OCI-LY1 (cell line): ENCODE results near the gene MYADML2.

Source experiments
- H2AFZ ChIP-seq: fragments of 200-600 bp; sonication (generic), shearing (Covaris generic); 2 replicates; pipeline ENCODE4 v1.6.0; 2014; ENCODE audit warnings: antibody characterized with exemption, mild to moderate bottlenecking, low read length
- H3F3A ChIP-seq: fragments of 200-600 bp; sonication (generic), shearing (Covaris generic); 2 replicates; pipeline ENCODE4 v1.6.0; 2014; ENCODE audit warnings: mild to moderate bottlenecking, antibody characterized with exemption, low read length, moderate library complexity; ENCODE audit not compliant: insufficient read depth
- H3K27ac ChIP-seq: fragments of 200-600 bp; sonication (generic); 2 replicates; pipeline ENCODE4 v1.5.1; 2014; ENCODE audit warnings: low read length, mixed run types, mild to moderate bottlenecking, low read depth; ENCODE audit not compliant: poor library complexity, severe bottlenecking
- H3K27me3 ChIP-seq: fragments of 200-600 bp; sonication (generic); 2 replicates; pipeline ENCODE4 v1.6.0; 2014; ENCODE audit warnings: antibody characterized with exemption, mild to moderate bottlenecking, low read length, moderate library complexity; ENCODE audit not compliant: insufficient read depth
- H3K36me3 ChIP-seq: fragments of 200-600 bp; sonication (generic); 2 replicates; pipeline ENCODE4 v1.6.1; 2014; ENCODE audit warnings: mild to moderate bottlenecking, antibody characterized with exemption, low read length, moderate library complexity, mixed read lengths; ENCODE audit not compliant: insufficient read depth
- H3K4me1 ChIP-seq: fragments of 200-600 bp; sonication (generic); 2 replicates; pipeline ENCODE4 v1.5.1; 2014; ENCODE audit warnings: mild to moderate bottlenecking, low read length, moderate library complexity; ENCODE audit not compliant: insufficient read depth, severe bottlenecking
- H3K4me2 ChIP-seq: fragments of 200-600 bp; sonication (generic), shearing (Covaris generic); 2 replicates; pipeline ENCODE4 v1.6.1; 2014; ENCODE audit warnings: low read length
- H3K4me3 ChIP-seq: fragments of 200-600 bp; sonication (generic); 2 replicates; pipeline ENCODE4 v1.5.1; 2014; ENCODE audit warnings: low read length, low read depth, mild to moderate bottlenecking, mixed read lengths; ENCODE audit not compliant: poor library complexity, severe bottlenecking
- H3K79me2 ChIP-seq: fragments of 200-600 bp; shearing (Covaris generic); 2 replicates; pipeline ENCODE4 v1.6.1; 2016; ENCODE audit warnings: mixed run types, low read length, mixed read lengths; ENCODE audit not compliant: insufficient read depth
- H3K9ac ChIP-seq: fragments of 200-600 bp; sonication (generic), shearing (Covaris generic); 2 replicates; pipeline ENCODE4 v1.6.1; 2014; ENCODE audit warnings: mild to moderate bottlenecking, low read length, mixed read lengths
- H3K9me2 ChIP-seq: fragments of 200-600 bp; sonication (generic), shearing (Covaris generic); 2 replicates; pipeline ENCODE4 v1.6.1; 2014; ENCODE audit warnings: low read depth, mild to moderate bottlenecking, low read length, mixed read lengths
- H3K9me3 ChIP-seq: fragments of 200-600 bp; shearing (Covaris generic); 2 replicates; pipeline ENCODE4 v1.6.1; 2014; ENCODE audit warnings: low read length, mixed read lengths
- H4K20me1 ChIP-seq: fragments of 200-600 bp; sonication (generic), shearing (Covaris generic); 2 replicates; pipeline ENCODE4 v1.6.0; 2016; ENCODE audit warnings: mild to moderate bottlenecking, low read length; ENCODE audit not compliant: insufficient read depth
- CTCF ChIP-seq: fragments of 200-600 bp; sonication (generic), shearing (Covaris generic); IDR thresholded peaks from 2 replicates; pipeline ENCODE4 v1.5.1; 2017; ENCODE audit warnings: mild to moderate bottlenecking, antibody characterized with exemption, low read length, moderate library complexity, mixed read lengths
- EZH2 ChIP-seq: fragments of 200-600 bp; sonication (generic), shearing (Covaris generic); IDR thresholded peaks from 2 replicates; pipeline ENCODE4 v1.8.0; 2017; ENCODE audit warnings: borderline replicate concordance, mixed run types, mild to moderate bottlenecking, antibody characterized with exemption, low read length, moderate library complexity, mixed read lengths

MYADML2 gene

GRCh38 chr17:81940538-81941483, 6.2 kb downstream of the MYADML2 start:
- no peak overlapping the region for H3K4me2 ChIP-seq
- H3K9me2 ChIP-seq = no peaks in the 10 kb centered on the region
- no peaks in the 10 kb centered on the region for H3K9me3 ChIP-seq
- no peak overlapping the region for H2AFZ ChIP-seq
- no peak overlapping the region for H3K27ac ChIP-seq
- peaks cover 18% of the 10 kb centered on the region for H3K4me1 ChIP-seq
- no peaks in the 10 kb centered on the region for H3F3A ChIP-seq
- no peaks in the 10 kb centered on the region for H3K36me3 ChIP-seq
- H4K20me1 ChIP-seq = no peaks in the 10 kb centered on the region
- H3K79me2 ChIP-seq = no peaks in the 10 kb centered on the region
- H3K4me3 ChIP-seq = no peak overlapping the region
- 0 out of 2 replicates have a peak, but pooled peaks cover 7% of the 10 kb centered on the region for H3K27me3 ChIP-seq
- no peak overlapping the region for H3K9ac ChIP-seq
- TF ChIP-seq EZH2 (no peak), CTCF (no peak)

GRCh38 chr17:81939881-81940385, 7.1 kb downstream of the MYADML2 start:
- H3K9ac ChIP-seq = no peak overlapping the region
- H3K79me2 ChIP-seq = no peaks in the 10 kb centered on the region
- no peak overlapping the region for H3K4me3 ChIP-seq
- no peaks in the 10 kb centered on the region for H4K20me1 ChIP-seq
- H3K27ac ChIP-seq = no peak overlapping the region
- H3K27me3 ChIP-seq = 0 out of 2 replicates have a peak, but pooled peaks cover 9% of the 10 kb centered on the region
- no peak overlapping the region for H2AFZ ChIP-seq
- no peaks in the 10 kb centered on the region for H3K9me2 ChIP-seq
- H3K4me1 ChIP-seq = peaks cover 18% of the 10 kb centered on the region
- no peaks in the 10 kb centered on the region for H3K9me3 ChIP-seq
- H3K4me2 ChIP-seq = no peak overlapping the region
- no peaks in the 10 kb centered on the region for H3K36me3 ChIP-seq
- no peaks in the 10 kb centered on the region for H3F3A ChIP-seq
- TF ChIP-seq CTCF = no peak
- no peak for TF ChIP-seq EZH2

- H3F3A ChIP-seq = no peaks in the 10 kb centered on the region
- H3K79me2 ChIP-seq = no peaks in the 10 kb centered on the region
- no peaks in the 10 kb centered on the region for H4K20me1 ChIP-seq
- 0 out of 2 replicates have a peak, but pooled peaks cover 3% of the 10 kb centered on the region for H3K27me3 ChIP-seq
- no peak overlapping the region for H2AFZ ChIP-seq
- H3K9me3 ChIP-seq = no peaks in the 10 kb centered on the region
- no peak for TF ChIP-seq CTCF
- no peak for TF ChIP-seq EZH2
- H3K36me3 ChIP-seq = no peaks in the 10 kb centered on the region
- H3K4me2 ChIP-seq = no peak overlapping the region
- H3K4me3 ChIP-seq = no peak overlapping the region
- no peaks in the 10 kb centered on the region for H3K9me2 ChIP-seq
- H3K4me1 ChIP-seq = peaks cover 18% of the 10 kb centered on the region
- H3K27ac ChIP-seq = no peak overlapping the region
- H3K9ac ChIP-seq = no peak overlapping the region
Measured at GRCh38 chr17:81939218-81939617, 7.8 kb downstream of the MYADML2 start.
